Neural cell (in vitro differentiated cells): ENCODE results near the gene CPEB4. TPM values are rescaled to one million over a fixed set of nuclear protein-coding genes. Genes with fewer than 3 reads are reported as not detected.

ENCODE experiments used
- H2AFZ ChIP-seq: fragments of 200-600, 300-800 bp; sonication (generic), shearing (Covaris generic); 2 replicates; pipeline ENCODE4 v1.6.0; 2014; ENCODE audit warnings: low read depth, mild to moderate bottlenecking, antibody characterized with exemption, low read length, moderate library complexity
- H3F3A ChIP-seq: fragments of 200-600 bp; shearing (Covaris generic); 2 replicates; pipeline ENCODE4 v1.6.1; 2016; ENCODE audit warnings: mild to moderate bottlenecking, moderate library complexity, mixed read lengths, antibody characterized with exemption, low read length; ENCODE audit not compliant: insufficient read depth, poor library complexity, severe bottlenecking
- H3K27ac ChIP-seq: fragments of 200-600, 300-800 bp; sonication (generic), shearing (Covaris generic); 2 replicates; pipeline ENCODE4 v1.5.1; 2014; ENCODE audit warnings: mild to moderate bottlenecking, low read length, moderate library complexity
- H3K27me3 ChIP-seq: fragments of 300-800, 200-600 bp; sonication (generic), shearing (Covaris generic); 2 replicates; pipeline ENCODE4 v1.6.0; 2014; ENCODE audit warnings: mild to moderate bottlenecking, low read depth, low read length, moderate library complexity; ENCODE audit not compliant: insufficient read depth
- H3K36me3 ChIP-seq: fragments of 300-800, 200-600 bp; sonication (generic), shearing (Covaris generic); 2 replicates; pipeline ENCODE4 v1.5.1; 2014; ENCODE audit warnings: mild to moderate bottlenecking, antibody characterized with exemption, low read length, moderate library complexity; ENCODE audit not compliant: insufficient read depth
- H3K4me2 ChIP-seq: fragments of 300-800, 200-600 bp; sonication (generic), shearing (Covaris generic); 2 replicates; pipeline ENCODE4 v1.6.0; 2014; ENCODE audit warnings: mild to moderate bottlenecking, low read length
- H3K4me3 ChIP-seq: fragments of 300-800, 200-600 bp; sonication (generic), shearing (Covaris generic); 2 replicates; pipeline ENCODE4 v1.5.1; 2014; ENCODE audit warnings: mild to moderate bottlenecking, low read length, moderate library complexity
- H3K79me2 ChIP-seq: fragments of 200-600 bp; shearing (Covaris generic); replicated peaks from 2 replicates; pipeline ENCODE4 v1.6.0; 2014; ENCODE audit warnings: mild to moderate bottlenecking, low read length, moderate library complexity; ENCODE audit not compliant: insufficient read depth
- H3K9ac ChIP-seq: fragments of 300-800, 200-600 bp; sonication (generic), shearing (Covaris generic); 2 replicates; pipeline ENCODE4 v1.6.1; 2016; ENCODE audit warnings: mild to moderate bottlenecking, low read length, mixed read lengths
- H3K9me2 ChIP-seq: fragments of 200-600 bp; shearing (Covaris generic); 2 replicates; pipeline ENCODE4 v1.6.1; 2016; ENCODE audit warnings: mild to moderate bottlenecking, low read length, mixed read lengths; ENCODE audit not compliant: insufficient read depth
- H3K9me3 ChIP-seq: fragments of 200-600, 300-800 bp; sonication (generic), shearing (Covaris generic); 2 replicates; pipeline ENCODE4 v1.6.1; 2016; ENCODE audit warnings: mild to moderate bottlenecking, mixed run types, low read length, moderate library complexity, mixed read lengths
- H4K20me1 ChIP-seq: fragments of 200-600 bp; shearing (Covaris generic); 2 replicates; pipeline ENCODE4 v1.6.1; 2016; ENCODE audit warnings: mild to moderate bottlenecking, mixed run types; ENCODE audit not compliant: insufficient read depth
- EP300 ChIP-seq: fragments of 450-650 bp; conservative IDR thresholded peaks from 2 replicates; pipeline ENCODE4 v1.6.1; 2014; ENCODE audit warnings: antibody characterized with exemption, mild to moderate bottlenecking, moderate library complexity; ENCODE audit not compliant: poor library complexity, severe bottlenecking
- EZH2 ChIP-seq: fragments of 200-600, 300-800 bp; shearing (Covaris generic), sonication (generic); IDR thresholded peaks from 2 replicates; pipeline ENCODE4 v1.6.1; 2014; ENCODE audit warnings: antibody characterized with exemption, low read length, borderline replicate concordance, mild to moderate bottlenecking; ENCODE audit not compliant: insufficient read depth, poor library complexity, severe bottlenecking
- MXI1 ChIP-seq: fragments of 450-650 bp; conservative IDR thresholded peaks from 2 replicates; pipeline ENCODE4 v1.6.1; 2014; ENCODE audit warnings: antibody characterized with exemption, mild to moderate bottlenecking; ENCODE audit not compliant: poor library complexity, severe bottlenecking
- POLR2AphosphoS5 ChIP-seq: IDR thresholded peaks from 2 replicates; pipeline ENCODE4 v1.6.1; 2012
- RAD21 ChIP-seq: fragments of 450-650 bp; conservative IDR thresholded peaks from 2 replicates; pipeline ENCODE4 v1.6.1; 2014; ENCODE audit warnings: antibody characterized with exemption, mild to moderate bottlenecking, moderate library complexity
- SMC3 ChIP-seq: fragments of 450-650 bp; conservative IDR thresholded peaks from 2 replicates; pipeline ENCODE4 v1.6.1; 2014; ENCODE audit warnings: antibody characterized with exemption, mild to moderate bottlenecking, moderate library complexity; ENCODE audit not compliant: poor library complexity
- TAF1 ChIP-seq: IDR thresholded peaks from 2 replicates; pipeline ENCODE4 v1.6.1; 2012; ENCODE audit warnings: low read depth
- polyA plus RNA-seq: library from polyadenylated mRNA; depleted of rRNA; stranded (reverse); fragments of >200 nt; gene quantifications from 2 replicates; pipeline ENCODE4 v1.2.3, GENCODE V29; 2014
- TF ChIP-seq, protein P1 (sequence below): fragments of 450-650 bp; IDR thresholded peaks from 2 replicates; pipeline ENCODE4 v1.5.1; 2014; ENCODE audit warnings: antibody characterized with exemption, mild to moderate bottlenecking, moderate library complexity; ENCODE audit not compliant: poor library complexity, severe bottlenecking
- TF ChIP-seq, protein P2 (sequence below): IDR thresholded peaks from 2 replicates; pipeline ENCODE4 v1.6.1; 2012; ENCODE audit warnings: borderline replicate concordance

CPEB4 gene
- polyA plus RNA-seq, 1 donor from 2014 or later, result 42.2 TPM

DNA sequence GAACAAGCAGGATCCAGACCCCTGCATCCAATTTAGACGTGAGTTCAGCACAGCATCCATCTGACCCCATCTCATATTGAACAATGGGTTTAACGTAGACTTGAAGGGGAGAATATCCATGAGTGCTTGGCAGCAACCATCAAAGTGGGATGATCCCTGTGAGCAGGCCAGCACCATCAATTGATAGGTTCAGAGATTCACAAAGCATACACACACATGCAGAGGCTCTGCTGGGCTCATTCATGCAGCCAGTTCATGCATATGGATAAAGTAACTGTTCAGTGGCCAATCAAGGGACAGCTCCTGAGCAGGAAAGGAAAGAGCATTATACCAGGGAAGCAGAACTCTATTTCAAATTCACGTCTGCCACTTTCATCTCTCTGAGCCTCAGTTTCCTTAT is 24.8 kb upstream of the CPEB4 start:
- no peaks in the 10 kb centered on the region for H3K9me3 ChIP-seq
- no peak overlapping the region for H3K27ac ChIP-seq
- no peaks in the 10 kb centered on the region for H3K27me3 ChIP-seq
- no peaks in the 10 kb centered on the region for H3K9me2 ChIP-seq
- no peak for TF ChIP-seq EP300
- TF ChIP-seq, protein P1, sequence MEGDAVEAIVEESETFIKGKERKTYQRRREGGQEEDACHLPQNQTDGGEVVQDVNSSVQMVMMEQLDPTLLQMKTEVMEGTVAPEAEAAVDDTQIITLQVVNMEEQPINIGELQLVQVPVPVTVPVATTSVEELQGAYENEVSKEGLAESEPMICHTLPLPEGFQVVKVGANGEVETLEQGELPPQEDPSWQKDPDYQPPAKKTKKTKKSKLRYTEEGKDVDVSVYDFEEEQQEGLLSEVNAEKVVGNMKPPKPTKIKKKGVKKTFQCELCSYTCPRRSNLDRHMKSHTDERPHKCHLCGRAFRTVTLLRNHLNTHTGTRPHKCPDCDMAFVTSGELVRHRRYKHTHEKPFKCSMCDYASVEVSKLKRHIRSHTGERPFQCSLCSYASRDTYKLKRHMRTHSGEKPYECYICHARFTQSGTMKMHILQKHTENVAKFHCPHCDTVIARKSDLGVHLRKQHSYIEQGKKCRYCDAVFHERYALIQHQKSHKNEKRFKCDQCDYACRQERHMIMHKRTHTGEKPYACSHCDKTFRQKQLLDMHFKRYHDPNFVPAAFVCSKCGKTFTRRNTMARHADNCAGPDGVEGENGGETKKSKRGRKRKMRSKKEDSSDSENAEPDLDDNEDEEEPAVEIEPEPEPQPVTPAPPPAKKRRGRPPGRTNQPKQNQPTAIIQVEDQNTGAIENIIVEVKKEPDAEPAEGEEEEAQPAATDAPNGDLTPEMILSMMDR, result no peak
- TF ChIP-seq EZH2, result no peak
- no peak for TF ChIP-seq RAD21
- TF ChIP-seq MXI1, result no peak
- no peak for TF ChIP-seq SMC3
- TF ChIP-seq, protein P2, sequence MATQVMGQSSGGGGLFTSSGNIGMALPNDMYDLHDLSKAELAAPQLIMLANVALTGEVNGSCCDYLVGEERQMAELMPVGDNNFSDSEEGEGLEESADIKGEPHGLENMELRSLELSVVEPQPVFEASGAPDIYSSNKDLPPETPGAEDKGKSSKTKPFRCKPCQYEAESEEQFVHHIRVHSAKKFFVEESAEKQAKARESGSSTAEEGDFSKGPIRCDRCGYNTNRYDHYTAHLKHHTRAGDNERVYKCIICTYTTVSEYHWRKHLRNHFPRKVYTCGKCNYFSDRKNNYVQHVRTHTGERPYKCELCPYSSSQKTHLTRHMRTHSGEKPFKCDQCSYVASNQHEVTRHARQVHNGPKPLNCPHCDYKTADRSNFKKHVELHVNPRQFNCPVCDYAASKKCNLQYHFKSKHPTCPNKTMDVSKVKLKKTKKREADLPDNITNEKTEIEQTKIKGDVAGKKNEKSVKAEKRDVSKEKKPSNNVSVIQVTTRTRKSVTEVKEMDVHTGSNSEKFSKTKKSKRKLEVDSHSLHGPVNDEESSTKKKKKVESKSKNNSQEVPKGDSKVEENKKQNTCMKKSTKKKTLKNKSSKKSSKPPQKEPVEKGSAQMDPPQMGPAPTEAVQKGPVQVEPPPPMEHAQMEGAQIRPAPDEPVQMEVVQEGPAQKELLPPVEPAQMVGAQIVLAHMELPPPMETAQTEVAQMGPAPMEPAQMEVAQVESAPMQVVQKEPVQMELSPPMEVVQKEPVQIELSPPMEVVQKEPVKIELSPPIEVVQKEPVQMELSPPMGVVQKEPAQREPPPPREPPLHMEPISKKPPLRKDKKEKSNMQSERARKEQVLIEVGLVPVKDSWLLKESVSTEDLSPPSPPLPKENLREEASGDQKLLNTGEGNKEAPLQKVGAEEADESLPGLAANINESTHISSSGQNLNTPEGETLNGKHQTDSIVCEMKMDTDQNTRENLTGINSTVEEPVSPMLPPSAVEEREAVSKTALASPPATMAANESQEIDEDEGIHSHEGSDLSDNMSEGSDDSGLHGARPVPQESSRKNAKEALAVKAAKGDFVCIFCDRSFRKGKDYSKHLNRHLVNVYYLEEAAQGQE, result no peak
- no peak for TF ChIP-seq POLR2AphosphoS5
- TF ChIP-seq TAF1, result no peak
- no peaks in the 10 kb centered on the region for H3F3A ChIP-seq
- H3K4me3 ChIP-seq, result no peak overlapping the region
- no peak overlapping the region for H3K9ac ChIP-seq
- H3K4me2 ChIP-seq, result no peak overlapping the region
- no peak overlapping the region for H2AFZ ChIP-seq
- H4K20me1 ChIP-seq, result no peaks in the 10 kb centered on the region
- H3K79me2 ChIP-seq, result no peaks in the 10 kb centered on the region
- no peaks in the 10 kb centered on the region for H3K36me3 ChIP-seq

DNA sequence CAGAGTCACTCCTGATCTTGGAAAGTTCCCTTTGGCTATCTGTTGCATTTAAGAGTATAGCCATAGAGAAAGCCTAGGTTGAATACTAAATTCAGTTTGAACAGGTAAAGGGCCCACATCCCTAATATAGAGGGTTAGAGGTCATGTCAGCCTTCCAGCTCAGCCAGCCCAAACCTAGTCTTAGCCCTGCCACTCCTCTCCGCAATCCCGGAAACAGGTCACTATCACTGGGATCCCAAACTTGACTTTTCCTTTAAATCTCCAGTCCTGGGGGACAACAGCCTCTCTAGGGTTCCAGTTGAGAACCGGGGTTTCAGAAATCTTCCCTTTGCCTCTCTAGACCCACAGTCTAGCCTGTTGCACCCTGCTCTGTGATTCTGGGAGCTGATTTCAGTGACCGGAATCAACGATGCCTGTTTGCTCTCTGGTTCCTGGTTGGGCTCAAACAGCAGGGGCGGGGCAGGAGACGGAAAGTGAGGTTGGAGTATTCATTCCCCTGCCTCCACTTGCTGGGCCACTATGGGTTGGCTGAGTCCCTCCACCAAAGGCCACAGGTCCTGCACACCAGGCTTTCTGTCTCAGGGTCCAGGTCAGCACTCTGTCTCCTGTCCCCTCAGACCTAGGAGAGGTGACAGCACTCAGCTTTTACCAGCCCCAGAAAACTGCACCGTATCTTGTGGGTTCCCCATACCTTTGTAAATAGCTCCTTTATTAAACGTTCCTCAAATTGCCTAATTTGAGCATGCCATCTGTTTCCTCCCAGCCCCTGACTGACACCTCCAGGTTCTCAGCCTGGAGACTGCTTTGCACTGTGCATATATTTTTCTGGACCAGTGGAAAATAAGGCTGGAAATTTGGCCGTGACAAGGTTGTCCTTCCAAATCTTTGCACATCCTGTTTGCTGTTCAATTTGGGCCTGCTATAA is 23.8 kb upstream of the CPEB4 start:
- Histone ChIP-seq H3K4me2 (no peak overlapping the region), H4K20me1 (no peaks in the 10 kb centered on the region), H3K27ac (no peak overlapping the region), H3K9me2 (no peaks in the 10 kb centered on the region), H3K9me3 (no peaks in the 10 kb centered on the region), H3K9ac (no peak overlapping the region), H3K36me3 (no peaks in the 10 kb centered on the region), H3K27me3 (no peaks in the 10 kb centered on the region), H3K4me3 (no peak overlapping the region), H3K79me2 (no peaks in the 10 kb centered on the region), H2AFZ (no peak overlapping the region), H3F3A (no peaks in the 10 kb centered on the region)
- TF ChIP-seq TAF1, result no peak
- TF ChIP-seq POLR2AphosphoS5, result no peak
- TF ChIP-seq, protein P1, result no peak
- TF ChIP-seq EZH2, result no peak
- TF ChIP-seq MXI1, result no peak
- TF ChIP-seq SMC3, result no peak
